Lung (tissue), 12 donors: Measurements from ENCODE around the gene CASZ1. TPM values are rescaled to one million over a fixed set of nuclear protein-coding genes. Genes with fewer than 3 reads are reported as not detected.

Experiments
- ATAC-seq: fragments of 200-7000 bp; cut with Tn5 transposase; one replicate; pipeline ENCODE4 v1.9.1; 2020; ENCODE audit warnings: moderate number of reproducible peaks; ENCODE audit not compliant: insufficient read depth, low FRiP score
- DNase-seq, 3 donors: peaks; one replicate each; pipeline ENCODE4 v3.0.0-alpha.2; 2013 to 2017
- H3K27ac ChIP-seq, 2 donors: one replicate each; pipeline ENCODE4 v1.5.1; 2013; ENCODE audit warnings: mild to moderate bottlenecking in 2 of 2, moderate library complexity in 2 of 2, control low read depth in 1 of 2, inconsistent platforms in 1 of 2, low read depth in 1 of 2, low read length in 1 of 2
- H3K27me3 ChIP-seq, 3 donors: one replicate each; pipeline ENCODE4 v1.5.1; 2013; ENCODE audit warnings: low read length in 2 of 3; ENCODE audit not compliant: control insufficient read depth in 3 of 3, insufficient read depth in 3 of 3
- H3K36me3 ChIP-seq, 4 donors: one replicate each; pipeline ENCODE4 v1.5.1; 2013; ENCODE audit warnings: low read length in 4 of 4, mild to moderate bottlenecking in 1 of 4, moderate library complexity in 1 of 4; ENCODE audit not compliant: control insufficient read depth in 4 of 4, insufficient read depth in 4 of 4
- H3K4me1 ChIP-seq, 5 donors: one replicate each; pipeline ENCODE4 v1.5.1; 2013; ENCODE audit warnings: low read length in 5 of 5, mild to moderate bottlenecking in 2 of 5, moderate library complexity in 1 of 5; ENCODE audit not compliant: control insufficient read depth in 5 of 5, insufficient read depth in 5 of 5
- H3K4me3 ChIP-seq: one replicate; pipeline ENCODE4 v1.5.1; 2013; ENCODE audit warnings: mild to moderate bottlenecking, control low read depth, moderate library complexity
- H3K9ac ChIP-seq, 2 donors: one replicate each; pipeline ENCODE4 v1.5.1; 2013; ENCODE audit warnings: low read length in 2 of 2, control low read depth in 1 of 2; ENCODE audit not compliant: insufficient read depth in 1 of 2
- H3K9me3 ChIP-seq, 4 donors: one replicate each; pipeline ENCODE4 v1.5.1; 2013; ENCODE audit warnings: low read length in 3 of 4, mild to moderate bottlenecking in 1 of 4, moderate library complexity in 1 of 4; ENCODE audit not compliant: control insufficient read depth in 4 of 4, insufficient read depth in 3 of 4
- CTCF ChIP-seq: IDR thresholded peaks from 2 replicates; pipeline ENCODE4 v1.5.1; 2012; ENCODE audit warnings: mild to moderate bottlenecking; ENCODE audit errors: control extremely low read depth, extremely low read depth
- WGBS, 2 donors: extraction: QIAGEN DNeasy Blood & Tissue Kit; methylation state at CpG; one replicate each; pipeline ENCODE4 v1.1.7; 2013; 5-methylcytosine and 5-hydroxymethylcytosine counted together
- polyA plus RNA-seq, 2 donors: library from polyadenylated mRNA; stranded (reverse); fragments of 200-250 nt; gene quantifications; one replicate each; pipeline ENCODE4 v1.2.1, GENCODE V29; 2013
- total RNA-seq, 2 donors: library from RNA; depleted of rRNA in 1 of 2; stranded (reverse); fragments of >200 nt in 1 of 2; gene quantifications; one replicate each; pipeline ENCODE4 v1.2.1, GENCODE V29; 2014 to 2021
- donor health status: control.
- donor health status: control.
- donor health status: Bipolar disorder and iron deficiency.
- donor health status: healthy.
- donor health status: DM: yes; HTN: yes; CAD: no.

The CASZ1 gene
- total and polyA plus RNA-seq, 4 donors, result 10.3 to 69.9 (median 40.5) TPM

- Histone ChIP-seq H3K9ac (no peak overlapping the region), H3K27me3 (no peaks in the 10 kb centered on the region), H3K4me1 (peaks cover 0 to 29% (median 17%) of the 10 kb centered on the region in 5 donors), H3K36me3 (no peaks in the 10 kb centered on the region), H3K27ac (peak overlapping the region; percentile 4 to 55), H3K9me3 (no peaks in the 10 kb centered on the region), H3K4me3 (no peak overlapping the region)
- 63 to 65% methylated on average over 24 of the region's 24 CpGs for WGBS, 2 donors
- TF ChIP-seq CTCF, result no peak
- ATAC-seq, result no peak
- peak; percentile 57 to 65 (median 64) for DNase-seq
Observed at GRCh38 chr1:10734962-10735544, 61.4 kb downstream of the CASZ1 start.

DNA sequence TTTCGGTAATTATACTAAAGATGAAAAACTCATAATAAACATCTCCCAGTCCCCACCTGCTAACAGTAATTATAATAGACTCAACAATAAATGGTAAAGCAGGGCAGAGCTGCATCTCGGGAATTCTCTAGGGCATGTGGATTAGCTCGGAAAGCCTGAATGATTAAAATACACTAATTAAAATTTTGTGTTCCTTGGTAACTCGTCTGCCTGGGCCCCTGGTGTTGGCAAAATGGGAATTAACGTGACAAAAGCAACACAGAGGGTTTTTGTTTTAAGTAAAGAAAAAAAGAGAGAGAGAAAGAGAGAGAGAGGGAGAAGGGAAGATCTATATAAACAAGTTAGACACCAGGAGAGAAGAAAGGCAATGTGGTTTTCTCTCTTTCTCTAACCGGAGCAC is 62.1 kb downstream of the CASZ1 start:
- TF ChIP-seq CTCF, result no peak
- WGBS, 2 donors, result 77 to 86% methylated on average over 6 of the region's 6 CpGs
- Histone ChIP-seq H3K9me3 (no peaks in the 10 kb centered on the region), H3K4me3 (no peak overlapping the region), H3K36me3 (no peaks in the 10 kb centered on the region), H3K9ac (no peak overlapping the region), H3K27ac (peak overlapping the region in 1 of 2 donors; percentile 25), H3K27me3 (no peaks in the 10 kb centered on the region), H3K4me1 (peaks cover 0 to 32% (median 17%) of the 10 kb centered on the region in 5 donors)
- DNase-seq (no peak), ATAC-seq (no peak)

- H3K27ac ChIP-seq, result peak overlapping the region; percentile 41 to 46
- no peak overlapping the region for H3K9ac ChIP-seq
- no peaks in the 10 kb centered on the region for H3K9me3 ChIP-seq
- 68 to 86% methylated on average over 11 of the region's 11 CpGs for WGBS, 2 donors
- no peak overlapping the region for H3K4me3 ChIP-seq
- no peaks in the 10 kb centered on the region for H3K36me3 ChIP-seq
- H3K4me1 ChIP-seq, result peaks cover 0 to 37% (median 17%) of the 10 kb centered on the region in 5 donors
- DNase-seq (no peak), ATAC-seq (peak; percentile 37)
- TF ChIP-seq CTCF, result no peak
- no peaks in the 10 kb centered on the region for H3K27me3 ChIP-seq
Observed at GRCh38 chr1:10733474-10734366, 62.7 kb downstream of the CASZ1 start.
